Gastroesophageal sphincter (tissue), 4 donors: ENCODE measurements around the gene GANC. TPM values are rescaled to one million over a fixed set of nuclear protein-coding genes. Genes with fewer than 3 reads are reported as not detected.
A peak's percentile ranks its signal among the peaks of the same experiment; 100 is the strongest.

Experiments used
- ATAC-seq: fragments of 150-250 bp; one replicate; pipeline ENCODE4 v1.9.1; 2016; ENCODE audit warnings: mild to moderate bottlenecking, moderate library complexity
- H3K27ac ChIP-seq, 4 donors: fragments of 200-600 bp; sonication (generic) in 3 of 4; 1 replicate in 3 of 4; 2 replicates in 1 of 4; pipeline ENCODE4 v1.5.1; 2016 to 2019
- H3K27me3 ChIP-seq: fragments of 200-600 bp; sonication (generic); one replicate; pipeline ENCODE4 v1.5.1; 2019
- H3K36me3 ChIP-seq, 2 donors: fragments of 200-600 bp; sonication (generic); one replicate each; pipeline ENCODE4 v1.5.1; 2019; ENCODE audit warnings: control low read depth in 1 of 2
- H3K4me1 ChIP-seq, 3 donors: fragments of 200-600 bp; sonication (generic); 1 replicate in 2 of 3; 2 replicates in 1 of 3; pipeline ENCODE4 v1.5.1; 2016 to 2019; ENCODE audit warnings: control low read depth in 2 of 3
- H3K4me3 ChIP-seq, 2 donors: fragments of 200-600 bp; sonication (generic); one replicate each; pipeline ENCODE4 v1.5.1; 2019; ENCODE audit warnings: mild to moderate bottlenecking in 1 of 2, moderate library complexity in 1 of 2
- H3K9me3 ChIP-seq, 3 donors: fragments of 200-600 bp; sonication (generic); one replicate each; pipeline ENCODE4 v1.5.1; 2017 to 2019; ENCODE audit warnings: control low read depth in 2 of 3
- EP300 ChIP-seq: sonication (generic); formaldehyde crosslinking; IDR thresholded peaks from one replicate; pipeline ENCODE4 v1.6.1; 2017; ENCODE audit warnings: antibody characterized with exemption, mild to moderate bottlenecking
- POLR2A ChIP-seq, 2 donors: fragments of 450-650 bp; IDR thresholded peaks; one replicate each; pipeline ENCODE4 v1.6.1; 2017; ENCODE audit warnings: antibody characterized with exemption in 2 of 2, mild to moderate bottlenecking in 2 of 2, moderate library complexity in 1 of 2
- POLR2AphosphoS5 ChIP-seq: sonication (generic); formaldehyde crosslinking; IDR thresholded peaks from one replicate; pipeline ENCODE4 v1.6.1; 2017; ENCODE audit warnings: antibody characterized with exemption
- WGBS, 2 donors: methylation state at CpG; one replicate each; pipeline ENCODE4 v1.1.5; 2018; ENCODE audit warnings: low coverage in 1 of 2; 5-methylcytosine and 5-hydroxymethylcytosine counted together
- total RNA-seq, 4 donors: library from RNA; depleted of rRNA; stranded (reverse); fragments of >200 nt; gene quantifications; one replicate each; pipeline ENCODE4 v1.1.0, GENCODE V29; 2016
- TF ChIP-seq, protein P1 (sequence below), 4 experiments: fragments of 200-600 bp in 2 of 4; fragments of 450-650 bp in 2 of 4; sonication (generic) in 1 of 4; IDR thresholded peaks; one replicate each; pipeline ENCODE4 v1.5.1; 2017 to 2019; ENCODE audit warnings: antibody characterized with exemption in 4 of 4, mild to moderate bottlenecking in 2 of 4, moderate library complexity in 2 of 4

Gene GANC
- total RNA-seq, 4 donors from 2014 or later = 14.4 to 41.2 (median 19.7) TPM

- H3K36me3 ChIP-seq = peaks cover 10 to 86% of the 10 kb centered on the region in 2 donors
- WGBS, 2 donors = 82 to 86% methylated on average over 4 to 5 of the region's 5 CpGs
Observed at GRCh38 chr15:42264795-42265194, 8.2 kb upstream of the GANC start.

DNA sequence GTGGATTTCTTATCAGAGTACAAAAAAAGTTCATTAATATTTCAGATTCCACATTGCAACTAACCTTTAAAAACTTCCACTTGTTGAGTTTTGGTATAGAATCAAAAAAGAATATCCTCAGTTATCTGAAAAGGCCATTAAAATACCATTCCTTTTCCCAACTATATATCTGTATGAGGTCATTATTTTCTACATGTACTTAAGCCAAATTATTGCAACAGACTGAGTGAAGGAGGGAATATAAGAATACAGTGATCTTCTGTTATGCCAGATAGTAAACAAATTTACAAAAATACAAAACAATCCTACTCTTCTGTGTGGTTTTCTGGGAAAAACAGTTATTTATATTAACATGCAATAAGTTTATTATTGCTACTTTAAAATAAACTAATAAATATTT lies 5.7 kb upstream of the GANC start:
- no peak for TF ChIP-seq POLR2A (IDR thresholded peaks at IDR 0.05)
- TF ChIP-seq, protein P1, sequence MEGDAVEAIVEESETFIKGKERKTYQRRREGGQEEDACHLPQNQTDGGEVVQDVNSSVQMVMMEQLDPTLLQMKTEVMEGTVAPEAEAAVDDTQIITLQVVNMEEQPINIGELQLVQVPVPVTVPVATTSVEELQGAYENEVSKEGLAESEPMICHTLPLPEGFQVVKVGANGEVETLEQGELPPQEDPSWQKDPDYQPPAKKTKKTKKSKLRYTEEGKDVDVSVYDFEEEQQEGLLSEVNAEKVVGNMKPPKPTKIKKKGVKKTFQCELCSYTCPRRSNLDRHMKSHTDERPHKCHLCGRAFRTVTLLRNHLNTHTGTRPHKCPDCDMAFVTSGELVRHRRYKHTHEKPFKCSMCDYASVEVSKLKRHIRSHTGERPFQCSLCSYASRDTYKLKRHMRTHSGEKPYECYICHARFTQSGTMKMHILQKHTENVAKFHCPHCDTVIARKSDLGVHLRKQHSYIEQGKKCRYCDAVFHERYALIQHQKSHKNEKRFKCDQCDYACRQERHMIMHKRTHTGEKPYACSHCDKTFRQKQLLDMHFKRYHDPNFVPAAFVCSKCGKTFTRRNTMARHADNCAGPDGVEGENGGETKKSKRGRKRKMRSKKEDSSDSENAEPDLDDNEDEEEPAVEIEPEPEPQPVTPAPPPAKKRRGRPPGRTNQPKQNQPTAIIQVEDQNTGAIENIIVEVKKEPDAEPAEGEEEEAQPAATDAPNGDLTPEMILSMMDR (IDR thresholded peaks at IDR 0.05) = no peak
- TF ChIP-seq POLR2AphosphoS5 = no peak
- TF ChIP-seq EP300 = no peak
- no peak for ATAC-seq
- H3K36me3 ChIP-seq = peaks cover 6 to 61% of the 10 kb centered on the region in 2 donors

More at GRCh38 chr15:42264795-42265194, 8.2 kb upstream of the GANC start:
- H3K9me3 ChIP-seq = no peaks in the 10 kb centered on the region
- no peak overlapping the region for H3K4me3 ChIP-seq
- no peak overlapping the region for H3K27ac ChIP-seq
- TF ChIP-seq EP300 (no peak), POLR2A (IDR thresholded peaks at IDR 0.05) (no peak), POLR2AphosphoS5 (no peak)
- TF ChIP-seq, protein P1 (IDR thresholded peaks at IDR 0.05) = no peak
- ATAC-seq = no peak
- peaks cover 0 to 16% (median 0%) of the 10 kb centered on the region in 3 donors for H3K4me1 ChIP-seq
- H3K27me3 ChIP-seq = no peaks in the 10 kb centered on the region

DNA sequence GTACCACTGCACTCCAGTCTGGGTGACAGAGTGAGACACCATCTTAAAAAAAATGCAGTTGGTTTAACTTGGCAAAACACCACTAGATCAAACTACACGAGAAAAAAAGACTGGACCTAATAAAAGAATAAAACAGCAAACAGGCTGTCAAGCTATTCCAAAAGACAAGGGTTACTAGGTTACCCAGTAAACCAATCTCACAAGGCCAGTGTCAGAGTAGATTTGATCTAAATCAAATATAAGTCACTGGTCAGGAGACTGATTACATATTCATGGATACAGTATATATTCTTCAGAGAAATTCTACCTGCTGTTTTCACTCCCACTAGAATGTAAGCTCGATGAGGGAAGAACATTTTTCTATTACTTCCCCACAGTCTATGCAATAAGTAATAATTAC lies 2.5 kb upstream of the GANC start:
- TF ChIP-seq POLR2A (IDR thresholded peaks at IDR 0.05) (no peak), POLR2AphosphoS5 (no peak), EP300 (no peak)
- TF ChIP-seq, protein P1 (IDR thresholded peaks at IDR 0.05) = no peak
- Histone ChIP-seq H3K4me3 (peak overlapping the region in 1 of 2 donors; percentile 7), H3K36me3 (peaks cover 0 to 29% of the 10 kb centered on the region in 2 donors), H3K4me1 (peaks cover 15 to 57% (median 21%) of the 10 kb centered on the region in 3 donors), H3K9me3 (no peaks in the 10 kb centered on the region), H3K27me3 (no peaks in the 10 kb centered on the region), H3K27ac (peak overlapping the region in 1 of 4 donors; percentile 95)
- no peak for ATAC-seq
- WGBS, 2 donors = 95% methylated on average over 1 of the region's 2 CpGs; no CpG with 5 or more reads in 1 of the 2 donors

More for the DNA sequence above, 5.7 kb upstream of the GANC start:
- no peak overlapping the region for H3K27ac ChIP-seq
- peaks cover 8 to 41% (median 13%) of the 10 kb centered on the region in 3 donors for H3K4me1 ChIP-seq
- no peak overlapping the region for H3K4me3 ChIP-seq
- no peaks in the 10 kb centered on the region for H3K27me3 ChIP-seq
- no peaks in the 10 kb centered on the region for H3K9me3 ChIP-seq

- Histone ChIP-seq H3K27ac (peak overlapping the region in 2 of 4 donors; percentile 59 to 95), H3K9me3 (no peaks in the 10 kb centered on the region), H3K27me3 (no peaks in the 10 kb centered on the region), H3K36me3 (peaks cover 0 to 24% of the 10 kb centered on the region in 2 donors), H3K4me3 (peak overlapping the region in 1 of 2 donors; percentile 7), H3K4me1 (peaks cover 17 to 61% (median 23%) of the 10 kb centered on the region in 3 donors)
- WGBS, 2 donors = 38 to 42% methylated on average over 5 of the region's 5 CpGs
- no peak for ATAC-seq
- no peak for TF ChIP-seq POLR2AphosphoS5
- TF ChIP-seq POLR2A (IDR thresholded peaks at IDR 0.05) = no peak
- TF ChIP-seq, protein P1 (IDR thresholded peaks at IDR 0.05) = no peak
- TF ChIP-seq EP300 = no peak
Observed at GRCh38 chr15:42270996-42271395, 2.0 kb upstream of the GANC start.
